Left forelimb (tissue), 1 donor: ENCODE measurements around the gene FAM161A.
"Not testable (repeated sequence)": the region's sequence is repeated elsewhere in the genome, so short reads cannot be mapped to it uniquely, and the experiment has no call there.

ENCODE experiments used
- DNase-seq: peaks from one replicate; pipeline ENCODE4 v3.0.0-alpha.2; 2018; ENCODE audit warnings: low spot score

The FAM161A gene

GRCh38 chr2:61853847-61854563 lies at the start of gene FAM161A:
Gene FAM161A (minus strand): TSS chr2:61854060. CDS start chr2:61854041, 19 bp downstream.
- peak; percentile 92 for DNase-seq

GRCh38 chr2:61900281-61900680 lies 46.4 kb upstream of the FAM161A start:
- DNase-seq: no peak

- DNase-seq: no peak
These were observed 45.0 kb upstream of the FAM161A start for GRCh38 chr2:61898810-61899209.

- DNase-seq: peak; percentile 96
These were observed 34.6 kb upstream of the FAM161A start, which contains the start of gene CCT4 for GRCh38 chr2:61888267-61889055. Gene CCT4 (minus strand): TSS chr2:61888656. CDS start chr2:61888507, 149 bp downstream.

- no peak for DNase-seq
These were observed 33.9 kb upstream of the FAM161A start for GRCh38 chr2:61887717-61888266.

GRCh38 chr2:61885896-61886603 lies 32.2 kb upstream of the FAM161A start:
- DNase-seq: no peak

- DNase-seq: no peak
These were observed 29.0 kb upstream of the FAM161A start for GRCh38 chr2:61882850-61883249.

GRCh38 chr2:61879351-61879750 lies 25.5 kb upstream of the FAM161A start:
- DNase-seq: not testable (repeated sequence)

GRCh38 chr2:61878761-61879160 lies 24.9 kb upstream of the FAM161A start:
- no peak for DNase-seq

- no peak for DNase-seq
These were observed 23.8 kb upstream of the FAM161A start for GRCh38 chr2:61877571-61878245.

GRCh38 chr2:61876400-61876799 lies 22.5 kb upstream of the FAM161A start:
- DNase-seq: no peak

- not testable (repeated sequence) for DNase-seq
These were observed 12.7 kb upstream of the FAM161A start for GRCh38 chr2:61866482-61867089.

- no peak for DNase-seq
These were observed 8.2 kb upstream of the FAM161A start for GRCh38 chr2:61862085-61862484.

GRCh38 chr2:61857224-61857623 lies 3.4 kb upstream of the FAM161A start:
- DNase-seq: no peak

GRCh38 chr2:61855318-61855613 lies 1.4 kb upstream of the FAM161A start:
- no peak for DNase-seq

- peak; percentile 89 for DNase-seq
These were observed 881 bp upstream of the FAM161A start for GRCh38 chr2:61854564-61855317.

- no peak for DNase-seq
These were observed 594 bp downstream of the FAM161A start for GRCh38 chr2:61853086-61853846.

- DNase-seq: not testable (repeated sequence)
These were observed 2.6 kb downstream of the FAM161A start for GRCh38 chr2:61851270-61851669.

- DNase-seq: no peak
These were observed 8.5 kb downstream of the FAM161A start for GRCh38 chr2:61845320-61845719.

GRCh38 chr2:61841286-61841685 lies 12.6 kb downstream of the FAM161A start:
- DNase-seq: no peak
